ENCODE data around the gene RXRG.

GRCh38 chr1:165492845-165493373 lies 48.0 kb upstream of the RXRG start:
- TF ChIP-seq CTCF (IDR thresholded peaks at IDR 0.05), result no peak
- no peak for TF ChIP-seq POLR2A (IDR thresholded peaks at IDR 0.05)

Data from adrenal gland (tissue), 5 donors.